SK-N-DZ (cell line): ENCODE data around the gene SNRPD3.

ENCODE experiments used
- DNase-seq: peaks from one replicate; pipeline ENCODE4 v3.0.0-alpha.2; 2015; ENCODE audit warnings: low spot score

SNRPD3 gene

GRCh38 chr22:24567668-24568067 is 11.9 kb downstream of the SNRPD3 start:
- no peak for DNase-seq

DNA sequence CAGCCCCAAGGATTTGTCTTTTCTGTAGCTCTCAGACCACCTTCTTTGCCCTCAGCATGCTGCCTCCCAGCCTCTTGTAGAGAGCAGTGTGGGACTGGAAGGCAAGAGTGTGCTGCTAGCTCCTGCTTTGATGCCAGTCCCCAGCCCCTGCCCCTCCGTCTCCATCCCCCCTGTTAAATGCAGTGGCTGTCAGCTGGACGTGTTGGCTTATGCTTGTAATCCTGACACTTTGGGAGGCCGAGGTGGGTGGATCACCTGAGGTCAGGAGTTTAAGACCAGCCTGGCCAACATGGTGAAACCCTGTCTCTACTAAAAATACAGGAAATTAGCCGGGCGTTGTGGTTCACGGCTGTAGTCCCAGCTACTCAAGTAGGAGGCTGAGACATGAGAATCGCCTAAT is 15.5 kb downstream of the SNRPD3 start:
- DNase-seq, result no peak

DNA sequence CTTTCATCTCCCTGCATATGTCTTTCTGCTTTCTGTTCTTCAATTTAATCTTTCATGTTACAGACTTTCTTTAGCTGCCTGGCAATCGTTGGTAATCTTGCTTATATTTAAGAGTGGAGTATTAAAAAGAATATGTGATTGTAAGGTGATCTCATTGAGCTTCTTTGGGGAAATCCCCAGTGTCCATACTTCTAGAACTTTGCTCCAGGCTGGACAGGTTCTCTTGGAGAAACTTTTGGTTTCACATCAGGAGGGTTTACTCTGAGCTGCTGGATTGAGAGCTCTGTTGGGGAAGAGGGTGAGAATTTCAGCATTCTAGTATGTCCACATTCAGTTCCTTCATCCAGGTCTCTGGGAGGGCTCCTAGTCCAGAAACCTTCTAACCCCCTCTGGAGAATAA is 21.0 kb downstream of the SNRPD3 start:
- no peak for DNase-seq

GRCh38 chr22:24578355-24579257 is 22.8 kb downstream of the SNRPD3 start:
- DNase-seq, result no peak

GRCh38 chr22:24579258-24579601 is 23.4 kb downstream of the SNRPD3 start:
- no peak for DNase-seq

DNA sequence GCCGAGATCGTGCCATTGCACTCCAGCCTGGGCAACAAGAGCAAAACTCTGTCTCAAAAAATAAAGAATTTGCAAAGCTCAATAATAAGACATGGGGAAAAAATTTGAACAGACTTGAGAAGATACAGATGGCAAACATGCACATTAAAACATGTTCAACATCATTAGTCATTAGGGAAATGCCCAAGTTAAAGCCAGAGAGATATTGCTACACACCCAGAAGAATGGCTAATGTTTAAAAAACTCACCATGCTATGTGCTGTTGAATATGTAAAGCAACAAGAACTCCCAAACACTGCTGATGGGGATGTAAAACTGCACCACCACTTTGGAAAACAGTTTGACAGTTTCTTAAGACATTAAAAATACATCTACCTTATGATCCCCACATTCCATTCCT is 24.5 kb downstream of the SNRPD3 start:
- no peak for DNase-seq

- no peak for DNase-seq
Measured at GRCh38 chr22:24582056-24582814, 26.4 kb downstream of the SNRPD3 start.

DNA sequence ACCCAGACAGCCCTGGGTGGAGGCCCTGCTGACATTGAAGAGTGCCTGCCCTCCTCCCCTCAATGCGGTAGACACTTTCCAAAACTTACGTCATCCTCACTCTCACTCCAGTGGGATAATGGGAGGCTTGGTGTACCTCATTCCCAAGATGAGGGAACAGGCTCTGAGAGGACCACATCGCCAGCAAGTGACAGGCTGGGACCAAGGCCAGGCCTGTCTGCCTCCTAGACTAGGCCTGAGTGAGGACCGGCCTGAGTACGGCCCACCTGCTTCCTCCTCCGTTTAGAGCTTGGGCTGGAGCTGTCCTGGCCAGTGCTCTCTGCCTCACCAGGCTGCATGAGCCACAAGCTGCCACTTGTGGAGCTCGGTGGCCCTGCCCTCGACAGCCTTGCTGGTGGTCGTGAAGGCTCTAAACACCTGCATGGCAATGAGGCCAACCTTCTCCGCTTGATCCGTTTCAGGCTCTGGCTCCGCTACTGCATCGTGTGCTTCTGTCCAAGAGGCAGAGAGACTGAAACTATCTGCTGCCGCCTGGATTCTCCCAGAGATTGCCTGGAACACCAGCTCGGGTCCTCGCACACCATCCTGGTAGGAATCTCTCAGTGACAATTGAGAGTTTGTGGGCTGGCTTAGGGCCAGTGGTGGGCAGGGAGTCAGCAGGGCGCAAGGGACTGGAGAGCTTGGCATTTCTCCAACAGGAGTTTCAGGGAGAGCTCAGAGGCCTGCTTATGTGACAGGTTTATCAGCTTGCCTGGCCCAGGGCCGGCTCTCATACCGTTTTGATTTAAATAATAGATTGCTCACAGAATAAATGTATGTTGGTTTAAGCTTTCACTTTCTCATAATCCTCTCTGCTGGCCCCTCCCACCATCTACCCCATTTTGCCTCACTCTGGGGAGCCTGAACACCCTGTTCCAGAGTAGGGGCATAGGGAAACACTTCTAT is 27.7 kb downstream of the SNRPD3 start:
- no peak for DNase-seq

- no peak for DNase-seq
Measured at GRCh38 chr22:24584166-24584790, 28.5 kb downstream of the SNRPD3 start.

DNA sequence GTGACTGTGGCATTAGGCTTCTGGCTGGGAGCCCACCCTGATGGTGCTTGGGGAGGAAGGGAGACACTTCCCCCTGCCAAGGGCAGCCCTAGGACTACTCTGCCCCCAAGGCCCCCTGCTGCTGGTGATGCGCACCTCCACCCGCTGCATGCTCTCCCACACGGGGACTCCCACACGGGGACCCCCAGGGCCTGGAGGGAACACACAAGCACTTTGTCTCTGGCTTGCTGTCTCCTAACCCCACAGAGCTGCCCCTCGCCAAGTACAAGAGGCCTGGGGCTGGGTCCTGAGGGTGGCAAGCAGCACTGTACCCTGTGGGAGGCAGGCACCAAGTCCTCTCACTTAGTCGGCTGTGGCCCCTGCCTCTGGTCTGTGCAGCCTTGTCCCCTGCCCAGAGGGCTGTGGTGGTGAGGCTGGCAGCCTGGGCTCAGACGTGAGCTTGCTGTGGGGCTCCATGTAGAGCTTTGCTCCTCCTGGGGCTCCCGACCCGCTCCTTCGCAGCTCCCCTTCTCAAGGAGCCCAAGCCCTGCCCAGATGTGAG is 29.1 kb downstream of the SNRPD3 start:
- DNase-seq, result no peak

- no peak for DNase-seq
Measured at GRCh38 chr22:24585461-24585860, 29.7 kb downstream of the SNRPD3 start.

GRCh38 chr22:24585927-24586546 is 30.2 kb downstream of the SNRPD3 start:
- no peak for DNase-seq

GRCh38 chr22:24587251-24587650 is 31.5 kb downstream of the SNRPD3 start:
- DNase-seq, result no peak

- no peak for DNase-seq
Measured at GRCh38 chr22:24587948-24588347, 32.1 kb downstream of the SNRPD3 start.

GRCh38 chr22:24588381-24588756 is 32.6 kb downstream of the SNRPD3 start:
- DNase-seq, result no peak

- no peak for DNase-seq
Measured at GRCh38 chr22:24588757-24589481, 33.1 kb downstream of the SNRPD3 start.

GRCh38 chr22:24589518-24590030 is 33.8 kb downstream of the SNRPD3 start:
- DNase-seq, result no peak

GRCh38 chr22:24590596-24591173 is 34.9 kb downstream of the SNRPD3 start:
- no peak for DNase-seq

GRCh38 chr22:24591286-24591830 is 35.6 kb downstream of the SNRPD3 start:
- DNase-seq, result no peak
